ENCODE results near the gene FILIP1. TPM values are rescaled to one million over a fixed set of nuclear protein-coding genes. Genes with fewer than 3 reads are reported as not detected.

Gene FILIP1
- total and polyA plus RNA-seq, 2 donors (not counting 1 experiment from before 2014, with no cell fraction given) = 0.33 to 2.3 TPM

DNA sequence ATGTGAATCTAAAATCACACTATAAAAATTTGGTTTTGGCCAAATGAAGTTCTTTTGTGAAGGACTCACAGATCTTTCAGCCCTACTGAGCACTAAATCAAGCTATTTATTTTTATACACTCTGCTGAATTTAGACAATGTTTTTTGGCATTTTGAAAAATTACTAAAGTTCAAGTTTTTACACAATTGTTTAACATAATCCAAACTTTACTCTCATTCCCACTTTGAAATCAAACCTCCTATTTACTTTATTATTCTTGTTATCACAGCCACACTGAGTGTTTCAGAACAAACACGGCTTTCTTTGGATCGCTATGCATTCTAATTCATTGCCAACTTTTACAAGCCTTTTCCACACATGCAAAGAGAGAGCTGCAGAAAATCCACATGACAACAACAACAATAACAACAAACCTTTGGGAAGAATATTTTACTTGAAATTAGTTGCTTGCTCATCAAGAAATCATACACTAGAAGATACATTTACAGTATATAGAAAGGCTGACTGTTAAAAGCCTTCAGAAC lies 159.9 kb downstream of the FILIP1 start:
- Histone ChIP-seq H3K27me3 (ENCODE audit: control insufficient read depth, insufficient read depth, low read length) (no peaks in the 10 kb centered on the region), H3K36me3 (ENCODE audit: control insufficient read depth, insufficient read depth, low read length) (no peaks in the 10 kb centered on the region), H3K9me3 (ENCODE audit: control insufficient read depth, insufficient read depth, low read depth, low read length) (no peaks in the 10 kb centered on the region), H3K9ac (ENCODE audit: insufficient read depth, low read length) (no peak overlapping the region), H3K79me2 (ENCODE audit: control insufficient read depth, insufficient read depth, low read length) (no peaks in the 10 kb centered on the region), H3K4me2 (ENCODE audit: extremely low read depth, insufficient read depth, low read length) (peak overlapping the region; percentile 8), H3K4me1 (ENCODE audit: control insufficient read depth, extremely low read depth, insufficient read depth, low read length) (peaks cover 2% of the 10 kb centered on the region), H3K4me3 (replicated peaks in 1 of 4; ENCODE audit: control extremely low read depth in 1 of 4, insufficient read depth in 1 of 4, low read depth in 3 of 4, low read length in 4 of 4) (no peak overlapping the region), H4K20me1 (ENCODE audit: control insufficient read depth, extremely low read depth, insufficient read depth, low read length) (no peaks in the 10 kb centered on the region), H2AFZ (ENCODE audit: low read length) (no peak overlapping the region), H3K27ac (ENCODE audit: insufficient read depth, low read length) (no peak overlapping the region)
- TF ChIP-seq EZH2 (IDR thresholded peaks at IDR 0.05; ENCODE audit: low read length, missing control alignments) = no peak
- TF ChIP-seq, protein P1, sequence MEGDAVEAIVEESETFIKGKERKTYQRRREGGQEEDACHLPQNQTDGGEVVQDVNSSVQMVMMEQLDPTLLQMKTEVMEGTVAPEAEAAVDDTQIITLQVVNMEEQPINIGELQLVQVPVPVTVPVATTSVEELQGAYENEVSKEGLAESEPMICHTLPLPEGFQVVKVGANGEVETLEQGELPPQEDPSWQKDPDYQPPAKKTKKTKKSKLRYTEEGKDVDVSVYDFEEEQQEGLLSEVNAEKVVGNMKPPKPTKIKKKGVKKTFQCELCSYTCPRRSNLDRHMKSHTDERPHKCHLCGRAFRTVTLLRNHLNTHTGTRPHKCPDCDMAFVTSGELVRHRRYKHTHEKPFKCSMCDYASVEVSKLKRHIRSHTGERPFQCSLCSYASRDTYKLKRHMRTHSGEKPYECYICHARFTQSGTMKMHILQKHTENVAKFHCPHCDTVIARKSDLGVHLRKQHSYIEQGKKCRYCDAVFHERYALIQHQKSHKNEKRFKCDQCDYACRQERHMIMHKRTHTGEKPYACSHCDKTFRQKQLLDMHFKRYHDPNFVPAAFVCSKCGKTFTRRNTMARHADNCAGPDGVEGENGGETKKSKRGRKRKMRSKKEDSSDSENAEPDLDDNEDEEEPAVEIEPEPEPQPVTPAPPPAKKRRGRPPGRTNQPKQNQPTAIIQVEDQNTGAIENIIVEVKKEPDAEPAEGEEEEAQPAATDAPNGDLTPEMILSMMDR (conservative IDR thresholded peaks at IDR 0.05 in 1 of 2, IDR thresholded peaks at IDR 0.05 in 1 of 2; ENCODE audit: low read depth in 1 of 2, low read length in 2 of 2) = no peak
- DNase-seq (ENCODE audit: low read depth in 2 of 2) = no peak

DNA sequence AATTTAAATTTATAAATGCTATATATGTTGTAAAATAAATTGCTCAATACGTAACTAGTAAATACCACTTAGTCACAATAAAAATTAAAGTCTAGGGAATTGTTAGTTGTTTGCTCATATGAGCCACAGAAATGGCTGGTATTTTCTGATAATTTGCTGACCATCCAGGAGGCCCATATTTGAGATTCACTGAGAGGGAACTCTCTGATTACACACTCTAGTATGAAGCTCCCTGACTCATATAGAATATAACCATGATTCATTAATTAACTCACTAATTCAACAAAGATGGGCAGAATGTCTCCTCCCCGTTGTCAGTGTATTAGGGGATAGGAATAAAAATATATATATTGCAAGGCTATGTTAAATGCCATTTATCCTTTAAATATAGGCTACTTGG lies 162.4 kb downstream of the FILIP1 start:
- TF ChIP-seq, protein P1 (conservative IDR thresholded peaks at IDR 0.05 in 1 of 2, IDR thresholded peaks at IDR 0.05 in 1 of 2; ENCODE audit: low read depth in 1 of 2, low read length in 2 of 2) = no peak
- TF ChIP-seq EZH2 (IDR thresholded peaks at IDR 0.05; ENCODE audit: low read length, missing control alignments) = no peak
- H3K27me3 ChIP-seq (ENCODE audit: control insufficient read depth, insufficient read depth, low read length) = no peaks in the 10 kb centered on the region
- no peaks in the 10 kb centered on the region for H3K9me3 ChIP-seq (ENCODE audit: control insufficient read depth, insufficient read depth, low read depth, low read length)
- peaks cover 2% of the 10 kb centered on the region for H3K4me1 ChIP-seq (ENCODE audit: control insufficient read depth, extremely low read depth, insufficient read depth, low read length)
- H2AFZ ChIP-seq (ENCODE audit: low read length) = no peak overlapping the region
- no peaks in the 10 kb centered on the region for H3K79me2 ChIP-seq (ENCODE audit: control insufficient read depth, insufficient read depth, low read length)
- H3K4me3 ChIP-seq (replicated peaks in 1 of 4; ENCODE audit: control extremely low read depth in 1 of 4, insufficient read depth in 1 of 4, low read depth in 3 of 4, low read length in 4 of 4) = no peak overlapping the region
- H3K36me3 ChIP-seq (ENCODE audit: control insufficient read depth, insufficient read depth, low read length) = no peaks in the 10 kb centered on the region
- DNase-seq (ENCODE audit: low read depth in 2 of 2) = peak in 1 of 2 donors; percentile 77
- H4K20me1 ChIP-seq (ENCODE audit: control insufficient read depth, extremely low read depth, insufficient read depth, low read length) = no peaks in the 10 kb centered on the region
- H3K27ac ChIP-seq (ENCODE audit: insufficient read depth, low read length) = no peak overlapping the region
- no peak overlapping the region for H3K9ac ChIP-seq (ENCODE audit: insufficient read depth, low read length)
- no peak overlapping the region for H3K4me2 ChIP-seq (ENCODE audit: extremely low read depth, insufficient read depth, low read length)

DNA sequence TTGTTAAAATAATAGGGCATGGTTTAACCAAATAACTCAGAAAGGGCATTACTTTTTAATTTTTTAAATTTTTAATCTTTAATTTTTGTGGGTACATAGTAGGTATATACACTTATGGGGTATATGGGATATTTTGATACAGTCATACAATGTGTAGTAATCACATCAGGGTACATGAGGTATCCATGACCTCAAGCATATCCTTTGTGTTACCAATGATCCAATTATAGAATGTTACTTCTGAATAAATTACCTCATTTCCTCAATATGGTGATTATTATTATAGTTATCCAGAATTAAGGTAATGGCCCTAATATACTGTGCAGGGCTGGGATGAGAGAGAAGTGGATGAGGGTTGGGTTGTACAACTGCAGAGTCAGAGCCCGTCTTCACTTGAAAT lies 163.9 kb downstream of the FILIP1 start:
- Histone ChIP-seq H3K27me3 (ENCODE audit: control insufficient read depth, insufficient read depth, low read length) (no peaks in the 10 kb centered on the region), H3K79me2 (ENCODE audit: control insufficient read depth, insufficient read depth, low read length) (no peaks in the 10 kb centered on the region), H3K4me1 (ENCODE audit: control insufficient read depth, extremely low read depth, insufficient read depth, low read length) (peaks cover under 1% of the 10 kb centered on the region), H3K9me3 (ENCODE audit: control insufficient read depth, insufficient read depth, low read depth, low read length) (no peaks in the 10 kb centered on the region), H3K36me3 (ENCODE audit: control insufficient read depth, insufficient read depth, low read length) (no peaks in the 10 kb centered on the region), H3K4me2 (ENCODE audit: extremely low read depth, insufficient read depth, low read length) (no peak overlapping the region), H3K27ac (ENCODE audit: insufficient read depth, low read length) (no peak overlapping the region), H4K20me1 (ENCODE audit: control insufficient read depth, extremely low read depth, insufficient read depth, low read length) (no peaks in the 10 kb centered on the region), H3K4me3 (replicated peaks in 1 of 4; ENCODE audit: control extremely low read depth in 1 of 4, insufficient read depth in 1 of 4, low read depth in 3 of 4, low read length in 4 of 4) (no peak overlapping the region), H3K9ac (ENCODE audit: insufficient read depth, low read length) (no peak overlapping the region), H2AFZ (ENCODE audit: low read length) (no peak overlapping the region)
- TF ChIP-seq, protein P1 (conservative IDR thresholded peaks at IDR 0.05 in 1 of 2, IDR thresholded peaks at IDR 0.05 in 1 of 2; ENCODE audit: low read depth in 1 of 2, low read length in 2 of 2) = no peak
- no peak for TF ChIP-seq EZH2 (IDR thresholded peaks at IDR 0.05; ENCODE audit: low read length, missing control alignments)
- DNase-seq (ENCODE audit: low read depth in 2 of 2) = no peak

Data from fibroblast of lung (primary cell).